ENCODE results near the gene SAPCD2. TPM values are rescaled to one million over a fixed set of nuclear protein-coding genes. Genes with fewer than 3 reads are reported as not detected.

The SAPCD2 gene
- total and polyA plus RNA-seq, 9 of the 15 experiments (the other 6 are each of a cell fraction or from before 2014, with no cell fraction given) = 3.4 to 91.8 (median 18.8) TPM

DNA sequence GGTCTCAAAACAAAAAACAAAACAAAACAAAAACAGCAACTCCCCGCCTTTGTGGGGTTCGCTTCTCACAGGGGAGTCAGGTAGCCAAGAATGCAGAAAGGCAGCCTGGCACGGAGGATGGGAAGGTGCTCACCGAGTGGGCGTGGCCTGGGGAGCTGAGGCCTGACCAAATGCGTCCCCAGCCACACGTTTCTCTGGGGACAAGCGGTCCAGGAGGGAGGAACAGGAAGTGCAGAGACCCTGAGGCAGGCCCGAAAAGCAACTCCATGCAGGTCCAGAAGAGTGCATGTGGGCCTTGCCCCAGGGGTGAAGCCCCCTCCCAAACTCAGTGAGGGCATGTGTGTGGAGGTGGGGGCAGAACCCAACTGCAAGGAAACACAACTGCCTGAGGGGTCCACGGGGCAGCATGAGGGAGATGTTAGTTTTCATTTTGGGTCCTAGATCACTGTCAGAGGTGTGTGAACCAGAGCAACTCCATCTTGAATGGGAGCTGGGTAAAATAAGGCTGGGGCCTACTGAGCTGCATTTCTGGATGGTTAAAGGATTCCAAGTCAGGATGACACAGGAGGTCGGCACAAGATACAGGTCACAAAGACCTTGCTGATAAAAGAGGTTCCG lies 4.4 kb upstream of the SAPCD2 start (continued):
- TF ChIP-seq ZNF780A (CRISPR knock-in tag; IDR thresholded peaks at IDR 0.05) = 0 out of 2 replicates have a peak, but pooled peaks have one; percentile 58
- peak; percentile 100 for TF ChIP-seq ERF (CRISPR knock-in tag; IDR thresholded peaks at IDR 0.05)
- TF ChIP-seq, protein P1, sequence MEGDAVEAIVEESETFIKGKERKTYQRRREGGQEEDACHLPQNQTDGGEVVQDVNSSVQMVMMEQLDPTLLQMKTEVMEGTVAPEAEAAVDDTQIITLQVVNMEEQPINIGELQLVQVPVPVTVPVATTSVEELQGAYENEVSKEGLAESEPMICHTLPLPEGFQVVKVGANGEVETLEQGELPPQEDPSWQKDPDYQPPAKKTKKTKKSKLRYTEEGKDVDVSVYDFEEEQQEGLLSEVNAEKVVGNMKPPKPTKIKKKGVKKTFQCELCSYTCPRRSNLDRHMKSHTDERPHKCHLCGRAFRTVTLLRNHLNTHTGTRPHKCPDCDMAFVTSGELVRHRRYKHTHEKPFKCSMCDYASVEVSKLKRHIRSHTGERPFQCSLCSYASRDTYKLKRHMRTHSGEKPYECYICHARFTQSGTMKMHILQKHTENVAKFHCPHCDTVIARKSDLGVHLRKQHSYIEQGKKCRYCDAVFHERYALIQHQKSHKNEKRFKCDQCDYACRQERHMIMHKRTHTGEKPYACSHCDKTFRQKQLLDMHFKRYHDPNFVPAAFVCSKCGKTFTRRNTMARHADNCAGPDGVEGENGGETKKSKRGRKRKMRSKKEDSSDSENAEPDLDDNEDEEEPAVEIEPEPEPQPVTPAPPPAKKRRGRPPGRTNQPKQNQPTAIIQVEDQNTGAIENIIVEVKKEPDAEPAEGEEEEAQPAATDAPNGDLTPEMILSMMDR (IDR thresholded peaks at IDR 0.05 in 2 of 3, conservative IDR thresholded peaks at IDR 0.05 in 1 of 3; ENCODE audit: insufficient read depth in 2 of 3, low read depth in 1 of 3, low read length in 3 of 3) = no peak
- no peak for TF ChIP-seq SNRNP70 (optimal IDR thresholded peaks at IDR 0.05; ENCODE audit: low read depth, low read length)
- TF ChIP-seq DMBX1 (CRISPR knock-in tag; IDR thresholded peaks at IDR 0.05; ENCODE audit: borderline replicate concordance) = peak; percentile 100
- peak; percentile 92 for TF ChIP-seq KLF10 (CRISPR knock-in tag; IDR thresholded peaks at IDR 0.05)
- no peak for TF ChIP-seq PHB2 (IDR thresholded peaks at IDR 0.05; ENCODE audit: low read depth)
- TF ChIP-seq ZNF316 (IDR thresholded peaks at IDR 0.05) = no peak
- peak; percentile 98 for TF ChIP-seq DDX20 (tag; IDR thresholded peaks at IDR 0.05; ENCODE audit: low read depth)
- TF ChIP-seq, protein P2, sequence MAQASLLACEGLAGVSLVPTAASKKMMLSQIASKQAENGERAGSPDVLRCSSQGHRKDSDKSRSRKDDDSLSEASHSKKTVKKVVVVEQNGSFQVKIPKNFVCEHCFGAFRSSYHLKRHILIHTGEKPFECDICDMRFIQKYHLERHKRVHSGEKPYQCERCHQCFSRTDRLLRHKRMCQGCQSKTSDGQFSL (CRISPR knock-in tag; IDR thresholded peaks at IDR 0.05) = no peak
- TF ChIP-seq, protein P2 (tag; IDR thresholded peaks at IDR 0.05) = peak; percentile 57 to 99
- TF ChIP-seq ILK (tag; IDR thresholded peaks at IDR 0.05; ENCODE audit: borderline replicate concordance, low read depth) = peak; percentile 96
- TF ChIP-seq PPARD (CRISPR knock-in tag; IDR thresholded peaks at IDR 0.05) = peak; percentile 92
- peak; percentile 100 for TF ChIP-seq ZNF589 (CRISPR knock-in tag; IDR thresholded peaks at IDR 0.05; ENCODE audit: low read depth)
- TF ChIP-seq, protein P3, sequence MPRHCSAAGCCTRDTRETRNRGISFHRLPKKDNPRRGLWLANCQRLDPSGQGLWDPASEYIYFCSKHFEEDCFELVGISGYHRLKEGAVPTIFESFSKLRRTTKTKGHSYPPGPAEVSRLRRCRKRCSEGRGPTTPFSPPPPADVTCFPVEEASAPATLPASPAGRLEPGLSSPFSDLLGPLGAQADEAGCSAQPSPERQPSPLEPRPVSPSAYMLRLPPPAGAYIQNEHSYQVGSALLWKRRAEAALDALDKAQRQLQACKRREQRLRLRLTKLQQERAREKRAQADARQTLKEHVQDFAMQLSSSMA (CRISPR knock-in tag; IDR thresholded peaks at IDR 0.05) = peak; percentile 86
- TF ChIP-seq DACH1 (IDR thresholded peaks at IDR 0.05; ENCODE audit: partially characterized antibody) = no peak
- TF ChIP-seq HDAC3 (IDR thresholded peaks at IDR 0.05; ENCODE audit: borderline replicate concordance, partially characterized antibody) = no peak
- TF ChIP-seq, protein P4, sequence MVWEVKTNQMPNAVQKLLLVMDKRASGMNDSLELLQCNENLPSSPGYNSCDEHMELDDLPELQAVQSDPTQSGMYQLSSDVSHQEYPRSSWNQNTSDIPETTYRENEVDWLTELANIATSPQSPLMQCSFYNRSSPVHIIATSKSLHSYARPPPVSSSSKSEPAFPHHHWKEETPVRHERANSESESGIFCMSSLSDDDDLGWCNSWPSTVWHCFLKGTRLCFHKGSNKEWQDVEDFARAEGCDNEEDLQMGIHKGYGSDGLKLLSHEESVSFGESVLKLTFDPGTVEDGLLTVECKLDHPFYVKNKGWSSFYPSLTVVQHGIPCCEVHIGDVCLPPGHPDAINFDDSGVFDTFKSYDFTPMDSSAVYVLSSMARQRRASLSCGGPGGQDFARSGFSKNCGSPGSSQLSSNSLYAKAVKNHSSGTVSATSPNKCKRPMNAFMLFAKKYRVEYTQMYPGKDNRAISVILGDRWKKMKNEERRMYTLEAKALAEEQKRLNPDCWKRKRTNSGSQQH (CRISPR knock-in tag; IDR thresholded peaks at IDR 0.05) = peak; percentile 99
- peak; percentile 94 for TF ChIP-seq ZNF75A (CRISPR knock-in tag; IDR thresholded peaks at IDR 0.05)
- TF ChIP-seq ZNF766 (CRISPR knock-in tag; conservative IDR thresholded peaks at IDR 0.05) = peak; percentile 100
- peak; percentile 97 for TF ChIP-seq KLF1 (tag; IDR thresholded peaks at IDR 0.05)
- TF ChIP-seq, protein P5, sequence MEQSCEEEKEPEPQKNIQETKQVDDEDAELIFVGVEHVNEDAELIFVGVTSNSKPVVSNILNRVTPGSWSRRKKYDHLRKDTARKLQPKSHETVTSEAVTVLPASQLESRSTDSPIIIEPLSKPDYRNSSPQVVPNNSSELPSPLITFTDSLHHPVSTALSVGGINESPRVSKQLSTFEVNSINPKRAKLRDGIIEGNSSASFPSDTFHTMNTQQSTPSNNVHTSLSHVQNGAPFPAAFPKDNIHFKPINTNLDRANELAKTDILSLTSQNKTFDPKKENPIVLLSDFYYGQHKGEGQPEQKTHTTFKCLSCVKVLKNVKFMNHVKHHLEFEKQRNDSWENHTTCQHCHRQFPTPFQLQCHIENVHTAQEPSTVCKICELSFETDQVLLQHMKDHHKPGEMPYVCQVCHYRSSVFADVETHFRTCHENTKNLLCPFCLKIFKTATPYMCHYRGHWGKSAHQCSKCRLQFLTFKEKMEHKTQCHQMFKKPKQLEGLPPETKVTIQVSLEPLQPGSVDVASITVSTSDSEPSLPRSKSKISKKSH (CRISPR knock-in tag; IDR thresholded peaks at IDR 0.05) = peak; percentile 58; the same call in 1 of the 2 replicates

All from K562 (cell line).